GM21423 (cell line): ENCODE data around the gene SNCA.

Experiments used
- ATAC-seq: cut with Tn5 transposase; IDR thresholded peaks from one replicate; pipeline ENCODE4 v1.9.1; 2021; ENCODE audit warnings: mild to moderate bottlenecking, moderate library complexity; ENCODE audit not compliant: unreplicated experiment

Gene SNCA

GRCh38 chr4:89836897-89837384 is at the start of gene SNCA:
TSS of gene SNCA (minus strand) at chr4:89837161. CDS start at chr4:89835667, 1,494 bp downstream.
- ATAC-seq: no peak

GRCh38 chr4:89879215-89879614 is 42.3 kb upstream of the SNCA start:
- no peak for ATAC-seq

- ATAC-seq: no peak
These were observed 41.6 kb upstream of the SNCA start for GRCh38 chr4:89878611-89879010.

GRCh38 chr4:89876548-89876947 is 39.6 kb upstream of the SNCA start:
- no peak for ATAC-seq

GRCh38 chr4:89871211-89871610 is 34.2 kb upstream of the SNCA start:
- ATAC-seq: no peak

- no peak for ATAC-seq
These were observed 32.1 kb upstream of the SNCA start for GRCh38 chr4:89868999-89869589.

GRCh38 chr4:89868276-89868675 is 31.3 kb upstream of the SNCA start:
- ATAC-seq: no peak

- ATAC-seq: no peak
These were observed 26.6 kb upstream of the SNCA start for GRCh38 chr4:89863533-89863932.

- ATAC-seq: no peak
These were observed 24.0 kb upstream of the SNCA start for GRCh38 chr4:89860971-89861370.

GRCh38 chr4:89855236-89855635 is 18.3 kb upstream of the SNCA start:
- no peak for ATAC-seq

- ATAC-seq: no peak
These were observed 10.8 kb upstream of the SNCA start for GRCh38 chr4:89847571-89848325.

- ATAC-seq: no peak
These were observed 2.6 kb upstream of the SNCA start for GRCh38 chr4:89839558-89839957.

- no peak for ATAC-seq
These were observed 1.0 kb upstream of the SNCA start for GRCh38 chr4:89837993-89838390.

- ATAC-seq: no peak
These were observed 528 bp upstream of the SNCA start for GRCh38 chr4:89837385-89837992.

- no peak for ATAC-seq
These were observed 773 bp downstream of the SNCA start for GRCh38 chr4:89836031-89836745.

- no peak for ATAC-seq
These were observed 1.5 kb downstream of the SNCA start for GRCh38 chr4:89835413-89835812.

GRCh38 chr4:89834486-89835209 is 2.3 kb downstream of the SNCA start:
- ATAC-seq: no peak

GRCh38 chr4:89829470-89830138 is 7.4 kb downstream of the SNCA start:
- peak; percentile 92 for ATAC-seq

GRCh38 chr4:89823416-89823815 is 13.5 kb downstream of the SNCA start:
- ATAC-seq: no peak

- no peak for ATAC-seq
These were observed 15.3 kb downstream of the SNCA start for GRCh38 chr4:89821612-89822011.
